Pancreas (tissue), 10 donors: Measurements from ENCODE around the gene ARFGAP3. TPM values are rescaled to one million over a fixed set of nuclear protein-coding genes. Genes with fewer than 3 reads are reported as not detected.

Experiments
- ATAC-seq, 4 donors: fragments of 200-7000 bp; cut with Tn5 transposase; one replicate each; pipeline versions ENCODE4 v1.8.0 to v1.9.1; 2020; ENCODE audit warnings: mild to moderate bottlenecking in 4 of 4, moderate library complexity in 4 of 4
- DNase-seq, 6 donors: peaks; one replicate each; pipeline ENCODE4 v3.0.0-alpha.2; 2020
- FAIRE-seq: peaks from 2 replicates; lab custom pipeline; 2012; peaks lifted over from hg19 to GRCh38; lab: Jason Lieb, UNC
- H3K27ac ChIP-seq, 4 donors: fragments of 200-600 bp; sonication (generic); 1 replicate in 3 of 4; 2 replicates in 1 of 4; pipeline versions ENCODE4 v1.5.0 to v1.8.0; 2020
- H3K27me3 ChIP-seq, 4 donors: fragments of 200-600 bp; one replicate each; pipeline ENCODE4 v1.8.0; 2021
- H3K36me3 ChIP-seq, 3 donors: fragments of 200-600 bp; sonication (generic) in 1 of 3; one replicate each; pipeline versions ENCODE4 v1.5.0 to v1.8.0; 2020 to 2021
- H3K4me1 ChIP-seq, 3 donors: fragments of 200-600 bp; one replicate each; pipeline ENCODE4 v1.8.0; 2021
- H3K4me3 ChIP-seq, 4 donors: fragments of 200-600 bp; sonication (generic) in 2 of 4; one replicate each; pipeline versions ENCODE4 v1.5.0 to v1.8.0; 2020 to 2021
- H3K9me3 ChIP-seq, 4 donors: fragments of 200-600 bp; one replicate each; pipeline ENCODE4 v1.8.0; 2021
- CTCF ChIP-seq, 4 donors: fragments of 200-600 bp; sonication (generic) in 3 of 4; IDR thresholded peaks; one replicate each; pipeline versions ENCODE4 v1.5.0 to v1.8.0; 2021; ENCODE audit warnings: antibody characterized with exemption in 4 of 4
- WGBS, 2 donors: extraction: QIAGEN DNeasy Blood & Tissue Kit; methylation state at CpG; one replicate each; pipeline ENCODE4 v1.1.7; 2013; 5-methylcytosine and 5-hydroxymethylcytosine counted together
- intact Hi-C, 3 donors: fragments of 100-400 bp; cut with DNase I; formaldehyde crosslinking; loops; one replicate each; pipeline versions ENCODE4 v1.11.1 to v1.14.2; 2022
- polyA plus RNA-seq, 2 donors: library from polyadenylated mRNA; stranded (reverse); fragments of 200-250 nt; gene quantifications; one replicate each; pipeline ENCODE4 v1.2.3, GENCODE V29; 2013
- total RNA-seq, 6 donors: library from RNA; stranded (reverse); fragmentation: NEBNext Ultra II Directional in 4 of 6; extraction: Animal tissue kit (Norgen Biotek cat#: 25700) in 4 of 6; gene quantifications; one replicate each; pipeline versions ENCODE4 v1.2.1 to v1.2.4, GENCODE V29; 2021 to 2023
- donor health status: healthy with polysubstance abuse.
- donor health status: DM: no; HTN: no; CAD: no; lungs with moderate emphysema.
- donor health status: DM: no; HTN: no; CAD: no.
- donor health status: control.
- donor health status: control.
- donor health status: Bipolar disorder and iron deficiency.
- donor health status: DM: yes; HTN: yes; CAD: no.
- donor health status: DM: no; HTN: no; CAD: no.
- donor health status: DM: no; HTN: no; CAD: no.
- donor health status: DM: yes; HTN: yes; CAD: no.

The ARFGAP3 gene
- total and polyA plus RNA-seq, 8 donors = 39.1 to 75.3 (median 61.1) TPM

DNA sequence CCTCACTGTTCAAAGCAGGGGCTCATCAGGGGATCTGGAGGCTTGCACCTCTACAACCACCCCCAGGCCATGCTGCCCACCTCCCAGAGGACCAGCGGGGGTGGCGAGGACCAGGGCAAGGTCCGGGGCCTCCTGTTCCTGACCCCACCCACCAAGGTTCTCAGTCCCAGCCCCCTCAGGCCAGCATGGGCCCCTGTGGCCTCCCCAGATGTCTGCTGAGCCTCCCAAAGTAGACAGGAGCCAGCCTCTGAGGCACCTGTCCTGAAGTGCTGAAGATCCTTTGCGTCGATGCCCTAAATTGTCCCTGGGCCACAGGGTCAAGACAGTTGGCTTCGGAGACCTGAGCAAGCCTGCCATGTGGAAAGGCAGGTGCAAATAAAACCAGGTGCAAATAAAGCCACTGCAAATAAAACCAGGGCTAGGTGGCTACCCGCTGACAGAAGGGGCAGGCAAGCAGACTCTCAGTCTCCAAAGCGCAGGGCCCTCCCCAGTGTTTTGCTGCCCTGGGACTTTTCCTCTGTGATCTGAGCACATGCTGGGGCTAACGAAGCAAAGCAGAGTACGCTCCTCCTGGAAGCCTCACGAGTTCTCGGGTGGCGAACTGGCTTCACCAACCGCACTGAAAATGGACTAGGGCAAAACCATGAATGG is 22.4 kb upstream of the ARFGAP3 start:
- peaks cover 0 to 61% (median 42%) of the 10 kb centered on the region in 3 donors for H3K36me3 ChIP-seq
- peak overlapping the region in 2 of 4 donors; percentile 42 to 43 for H3K4me3 ChIP-seq
- peaks cover 10 to 24% (median 17%) of the 10 kb centered on the region in 3 donors for H3K4me1 ChIP-seq
- H3K27me3 ChIP-seq = no peaks in the 10 kb centered on the region
- H3K9me3 ChIP-seq = no peaks in the 10 kb centered on the region
- intact Hi-C loops = no loop called here
- TF ChIP-seq CTCF (IDR thresholded peaks at IDR 0.05) = no peak
- WGBS, 2 donors = 47 to 54% methylated on average over 14 of the region's 14 CpGs
- DNase-seq (peak in 3 of 6 donors; percentile 40 to 70 (median 48)), FAIRE-seq (no peak), ATAC-seq (peak in 2 of 4 donors; percentile 1 to 2)
- H3K27ac ChIP-seq = peak overlapping the region; percentile 28 to 96 (median 90)

- DNase-seq (peak in 3 of 6 donors; percentile 44 to 73 (median 52)), ATAC-seq (no peak), FAIRE-seq (no peak)
- Histone ChIP-seq H3K4me1 (peaks cover 10 to 24% (median 13%) of the 10 kb centered on the region in 3 donors), H3K4me3 (peak overlapping the region in 2 of 4 donors; percentile 42 to 43), H3K36me3 (peaks cover 0 to 62% (median 38%) of the 10 kb centered on the region in 3 donors), H3K9me3 (no peaks in the 10 kb centered on the region), H3K27ac (peak overlapping the region in 3 of 4 donors; percentile 39 to 96 (median 91)), H3K27me3 (no peaks in the 10 kb centered on the region)
- no peak for TF ChIP-seq CTCF (IDR thresholded peaks at IDR 0.05)
- intact Hi-C loops = no loop called here
- 55 to 63% methylated on average over 22 of the region's 22 CpGs for WGBS, 2 donors
These were observed 21.7 kb upstream of the ARFGAP3 start for GRCh38 chr22:42878561-42879305.

DNA sequence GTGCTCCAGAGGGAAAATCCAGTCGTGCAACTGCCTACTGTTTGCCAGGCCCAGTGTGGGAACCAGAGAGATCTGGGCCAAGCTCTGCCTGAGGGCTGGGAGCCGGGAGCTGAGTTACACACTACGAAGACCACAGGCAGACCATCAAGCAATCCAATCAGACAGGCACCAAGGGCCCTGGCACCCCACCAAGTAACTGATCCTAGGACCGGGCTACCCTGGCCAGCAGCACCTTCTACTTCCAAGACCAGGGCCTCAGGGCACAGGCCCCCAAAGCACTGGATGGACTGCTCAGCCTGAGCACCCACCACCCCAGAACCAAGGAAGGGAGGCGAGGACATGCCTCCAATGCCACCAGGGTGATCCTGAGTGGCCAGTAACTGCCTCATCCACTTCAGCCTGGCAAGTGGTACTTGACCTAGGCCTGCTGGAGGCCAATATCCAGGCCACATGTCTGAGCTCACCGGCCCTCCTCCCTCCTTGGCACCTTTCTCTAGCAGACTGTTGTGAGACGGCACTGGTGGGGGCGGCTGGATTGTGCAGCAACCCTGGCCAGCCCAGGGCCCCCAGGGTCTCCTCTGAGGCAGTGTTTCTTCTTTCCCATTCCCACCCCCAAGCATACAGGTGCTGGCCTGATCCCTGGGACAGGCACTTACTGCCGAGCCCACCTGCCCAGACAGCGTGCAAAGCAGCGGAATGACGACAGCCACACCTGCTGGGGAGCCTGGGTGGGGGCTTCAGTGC is 20.7 kb upstream of the ARFGAP3 start:
- FAIRE-seq (no peak), ATAC-seq (no peak), DNase-seq (peak in 4 of 6 donors; percentile 31 to 74 (median 50))
- peaks cover 0 to 65% (median 39%) of the 10 kb centered on the region in 3 donors for H3K36me3 ChIP-seq
- 52 to 57% methylated on average over 12 of the region's 12 CpGs for WGBS, 2 donors
- no peak for TF ChIP-seq CTCF (IDR thresholded peaks at IDR 0.05)
- H3K4me1 ChIP-seq = peaks cover 5 to 23% (median 13%) of the 10 kb centered on the region in 3 donors
- intact Hi-C loops = no loop called here
- peak overlapping the region in 2 of 4 donors; percentile 42 to 43 for H3K4me3 ChIP-seq
- H3K9me3 ChIP-seq = no peaks in the 10 kb centered on the region
- H3K27me3 ChIP-seq = no peaks in the 10 kb centered on the region
- H3K27ac ChIP-seq = peak overlapping the region in 2 of 4 donors; percentile 91 to 96

- FAIRE-seq (no peak), DNase-seq (peak in 3 of 6 donors; percentile 17 to 31 (median 31)), ATAC-seq (no peak)
- TF ChIP-seq CTCF (IDR thresholded peaks at IDR 0.05) = no peak
- intact Hi-C loops = no loop called here
- H3K4me1 ChIP-seq = peaks cover 0 to 20% (median 7%) of the 10 kb centered on the region in 3 donors
- H3K9me3 ChIP-seq = no peaks in the 10 kb centered on the region
- H3K27ac ChIP-seq = peak overlapping the region in 2 of 4 donors; percentile 15 to 22
- peaks cover 4 to 68% (median 43%) of the 10 kb centered on the region in 3 donors for H3K36me3 ChIP-seq
- no peak overlapping the region for H3K4me3 ChIP-seq
- WGBS, 2 donors = 75 to 77% methylated on average over 8 of the region's 8 CpGs
- H3K27me3 ChIP-seq = no peaks in the 10 kb centered on the region
These were observed 20.1 kb upstream of the ARFGAP3 start for GRCh38 chr22:42877158-42877557.
